ENCODE measurements around the gene SOBP. TPM values are rescaled to one million over a fixed set of nuclear protein-coding genes. Genes with fewer than 3 reads are reported as not detected.

SOBP gene
- polyA plus RNA-seq, 3 donors: 10.4 to 12.0 (median 10.6) TPM

- DNase-seq (ENCODE audit: low read depth in 3 of 3, low spot score in 2 of 3): no peak
These were observed 164.0 kb downstream of the SOBP start for GRCh38 chr6:107653861-107654394.

GRCh38 chr6:107654764-107655163, 164.8 kb downstream of the SOBP start:
- DNase-seq (ENCODE audit: low read depth in 3 of 3, low spot score in 2 of 3): no peak

- no peak for DNase-seq (ENCODE audit: low read depth in 3 of 3, low spot score in 2 of 3)
These were observed 165.3 kb downstream of the SOBP start for GRCh38 chr6:107655245-107655644.

GRCh38 chr6:107655864-107656263, 165.9 kb downstream of the SOBP start:
- DNase-seq (ENCODE audit: low read depth in 3 of 3, low spot score in 2 of 3): no peak

GRCh38 chr6:107656401-107656800, 166.5 kb downstream of the SOBP start:
- DNase-seq (ENCODE audit: low read depth in 3 of 3, low spot score in 2 of 3): no peak

- no peak for DNase-seq (ENCODE audit: low read depth in 3 of 3, low spot score in 2 of 3)
These were observed 167.0 kb downstream of the SOBP start for GRCh38 chr6:107656883-107657282.

- DNase-seq (ENCODE audit: low read depth in 3 of 3, low spot score in 2 of 3): no peak
These were observed 167.4 kb downstream of the SOBP start for GRCh38 chr6:107657373-107657754.

- DNase-seq (ENCODE audit: low read depth in 3 of 3, low spot score in 2 of 3): peak in 1 of 3 donors; percentile 62
These were observed 168.0 kb downstream of the SOBP start for GRCh38 chr6:107657755-107658461.

- peak in 1 of 3 donors; percentile 71 for DNase-seq (ENCODE audit: low read depth in 3 of 3, low spot score in 2 of 3)
These were observed 169.3 kb downstream of the SOBP start for GRCh38 chr6:107658920-107659865.

GRCh38 chr6:107660839-107661238, 170.9 kb downstream of the SOBP start:
- DNase-seq (ENCODE audit: low read depth in 3 of 3, low spot score in 2 of 3): no peak

- DNase-seq (ENCODE audit: low read depth in 3 of 3, low spot score in 2 of 3): no peak
These were observed 171.4 kb downstream of the SOBP start for GRCh38 chr6:107661291-107661690.

GRCh38 chr6:107662333-107662732, 172.4 kb downstream of the SOBP start:
- DNase-seq (ENCODE audit: low read depth in 3 of 3, low spot score in 2 of 3): no peak

GRCh38 chr6:107663308-107663707, 173.4 kb downstream of the SOBP start:
- DNase-seq (ENCODE audit: low read depth in 3 of 3, low spot score in 2 of 3): no peak

- DNase-seq (ENCODE audit: low read depth in 3 of 3, low spot score in 2 of 3): no peak
These were observed 175.5 kb downstream of the SOBP start for GRCh38 chr6:107665382-107665781.

- peak in 1 of 3 donors; percentile 72 for DNase-seq (ENCODE audit: low read depth in 3 of 3, low spot score in 2 of 3)
These were observed 176.4 kb downstream of the SOBP start for GRCh38 chr6:107666084-107666980.

- DNase-seq (ENCODE audit: low read depth in 3 of 3, low spot score in 2 of 3): no peak
These were observed 177.2 kb downstream of the SOBP start for GRCh38 chr6:107666981-107667601.

GRCh38 chr6:107667790-107668189, 177.9 kb downstream of the SOBP start:
- DNase-seq (ENCODE audit: low read depth in 3 of 3, low spot score in 2 of 3): no peak

- DNase-seq (ENCODE audit: low read depth in 3 of 3, low spot score in 2 of 3): no peak
These were observed 179.0 kb downstream of the SOBP start for GRCh38 chr6:107668743-107669474.

GRCh38 chr6:107670792-107671199, 180.9 kb downstream of the SOBP start:
- DNase-seq (ENCODE audit: low read depth in 3 of 3, low spot score in 2 of 3): no peak
